Measurements from ENCODE around the gene ROBO1.

DNA sequence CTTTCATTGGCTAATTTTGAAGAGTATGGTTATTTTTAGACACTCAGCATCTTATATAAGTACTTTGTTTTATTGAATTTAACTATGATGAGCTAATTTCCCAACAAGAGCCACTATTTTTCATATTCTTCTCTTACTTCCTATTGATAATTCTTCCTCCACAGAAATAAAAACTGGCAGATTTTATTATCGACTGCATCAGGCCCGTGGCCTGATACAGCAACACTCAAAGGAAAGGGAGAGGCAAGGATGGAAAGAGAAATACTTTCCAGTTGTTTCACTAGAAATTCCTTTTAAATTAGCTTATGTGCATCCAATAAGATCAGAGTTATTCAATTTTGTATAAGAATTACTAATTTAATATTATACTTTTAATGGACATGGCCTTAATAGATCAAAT is 886.3 kb downstream of the ROBO1 start:
- TF ChIP-seq, protein P1, sequence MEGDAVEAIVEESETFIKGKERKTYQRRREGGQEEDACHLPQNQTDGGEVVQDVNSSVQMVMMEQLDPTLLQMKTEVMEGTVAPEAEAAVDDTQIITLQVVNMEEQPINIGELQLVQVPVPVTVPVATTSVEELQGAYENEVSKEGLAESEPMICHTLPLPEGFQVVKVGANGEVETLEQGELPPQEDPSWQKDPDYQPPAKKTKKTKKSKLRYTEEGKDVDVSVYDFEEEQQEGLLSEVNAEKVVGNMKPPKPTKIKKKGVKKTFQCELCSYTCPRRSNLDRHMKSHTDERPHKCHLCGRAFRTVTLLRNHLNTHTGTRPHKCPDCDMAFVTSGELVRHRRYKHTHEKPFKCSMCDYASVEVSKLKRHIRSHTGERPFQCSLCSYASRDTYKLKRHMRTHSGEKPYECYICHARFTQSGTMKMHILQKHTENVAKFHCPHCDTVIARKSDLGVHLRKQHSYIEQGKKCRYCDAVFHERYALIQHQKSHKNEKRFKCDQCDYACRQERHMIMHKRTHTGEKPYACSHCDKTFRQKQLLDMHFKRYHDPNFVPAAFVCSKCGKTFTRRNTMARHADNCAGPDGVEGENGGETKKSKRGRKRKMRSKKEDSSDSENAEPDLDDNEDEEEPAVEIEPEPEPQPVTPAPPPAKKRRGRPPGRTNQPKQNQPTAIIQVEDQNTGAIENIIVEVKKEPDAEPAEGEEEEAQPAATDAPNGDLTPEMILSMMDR (IDR thresholded peaks at IDR 0.05; ENCODE audit: borderline replicate concordance, extremely low read depth, low read length, poor library complexity, severe bottlenecking): no peak
- no peak for TF ChIP-seq EZH2 (IDR thresholded peaks at IDR 0.05; ENCODE audit: borderline replicate concordance, low read depth, low read length, severe bottlenecking)
